ENCODE data around the gene RTL10. TPM values are rescaled to one million over a fixed set of nuclear protein-coding genes. Genes with fewer than 3 reads are reported as not detected.
"Not testable (repeated sequence)": the region's sequence is repeated elsewhere in the genome, so short reads cannot be mapped to it uniquely, and the experiment has no call there.

Gene RTL10
- polyA plus RNA-seq, 1 experiment, result 9.5 TPM

DNA sequence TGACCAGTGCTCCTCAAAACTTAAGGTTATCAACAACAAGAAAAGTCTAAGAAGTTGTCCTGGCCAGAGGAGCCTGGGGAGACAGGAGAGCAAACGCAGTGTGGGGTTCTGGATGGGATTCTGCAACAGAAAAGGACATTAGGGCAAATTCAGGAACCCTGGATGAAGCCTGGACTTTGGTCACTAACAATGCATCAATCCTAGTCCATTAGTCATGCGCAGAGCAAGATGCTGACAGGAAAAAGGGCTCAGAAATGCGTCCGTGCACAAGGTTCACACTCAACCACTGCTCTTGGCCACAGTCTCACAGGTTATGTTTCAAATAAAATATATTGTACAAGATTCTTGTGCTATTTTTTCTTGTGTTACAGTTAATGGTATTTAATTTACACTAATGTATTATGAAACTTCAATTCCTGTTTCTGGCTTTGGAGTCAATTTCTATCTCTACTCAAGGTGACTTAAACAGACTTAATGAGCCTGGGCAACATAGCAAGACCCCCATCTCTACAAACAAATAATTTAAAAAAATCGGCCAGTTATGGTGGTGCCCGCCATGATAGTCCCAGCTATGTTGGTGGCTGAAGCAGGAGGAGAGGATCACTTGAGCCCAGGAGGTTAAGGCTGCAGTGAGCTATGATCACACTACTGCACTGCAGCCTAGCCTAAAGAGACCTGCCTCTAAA is 13.6 kb downstream of the RTL10 start:
- Histone ChIP-seq H3K27ac (ENCODE audit: low read depth, low read length) (no peak overlapping the region), H3K9me3 (ENCODE audit: control insufficient read depth, insufficient read depth, low read length) (no peaks in the 10 kb centered on the region), H3K4me3 (ENCODE audit: low read depth, low read length) (no peak overlapping the region), H3K27me3 (ENCODE audit: control insufficient read depth, insufficient read depth, low read length) (no peaks in the 10 kb centered on the region)
- TF ChIP-seq, protein P1, sequence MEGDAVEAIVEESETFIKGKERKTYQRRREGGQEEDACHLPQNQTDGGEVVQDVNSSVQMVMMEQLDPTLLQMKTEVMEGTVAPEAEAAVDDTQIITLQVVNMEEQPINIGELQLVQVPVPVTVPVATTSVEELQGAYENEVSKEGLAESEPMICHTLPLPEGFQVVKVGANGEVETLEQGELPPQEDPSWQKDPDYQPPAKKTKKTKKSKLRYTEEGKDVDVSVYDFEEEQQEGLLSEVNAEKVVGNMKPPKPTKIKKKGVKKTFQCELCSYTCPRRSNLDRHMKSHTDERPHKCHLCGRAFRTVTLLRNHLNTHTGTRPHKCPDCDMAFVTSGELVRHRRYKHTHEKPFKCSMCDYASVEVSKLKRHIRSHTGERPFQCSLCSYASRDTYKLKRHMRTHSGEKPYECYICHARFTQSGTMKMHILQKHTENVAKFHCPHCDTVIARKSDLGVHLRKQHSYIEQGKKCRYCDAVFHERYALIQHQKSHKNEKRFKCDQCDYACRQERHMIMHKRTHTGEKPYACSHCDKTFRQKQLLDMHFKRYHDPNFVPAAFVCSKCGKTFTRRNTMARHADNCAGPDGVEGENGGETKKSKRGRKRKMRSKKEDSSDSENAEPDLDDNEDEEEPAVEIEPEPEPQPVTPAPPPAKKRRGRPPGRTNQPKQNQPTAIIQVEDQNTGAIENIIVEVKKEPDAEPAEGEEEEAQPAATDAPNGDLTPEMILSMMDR (IDR thresholded peaks at IDR 0.05; ENCODE audit: low read depth, low read length), result no peak
- ChIA-PET POLR2A (interaction anchor here (0.6 to 0.8 kb wide), 2 partner anchors 9 to 119 kb away, joined by 3 to 4 read pairs; no protein-coding TSS in a partner anchor), CTCF (no interaction called here)
- no peak for DNase-seq (ENCODE audit: low read depth, low spot score)

DNA sequence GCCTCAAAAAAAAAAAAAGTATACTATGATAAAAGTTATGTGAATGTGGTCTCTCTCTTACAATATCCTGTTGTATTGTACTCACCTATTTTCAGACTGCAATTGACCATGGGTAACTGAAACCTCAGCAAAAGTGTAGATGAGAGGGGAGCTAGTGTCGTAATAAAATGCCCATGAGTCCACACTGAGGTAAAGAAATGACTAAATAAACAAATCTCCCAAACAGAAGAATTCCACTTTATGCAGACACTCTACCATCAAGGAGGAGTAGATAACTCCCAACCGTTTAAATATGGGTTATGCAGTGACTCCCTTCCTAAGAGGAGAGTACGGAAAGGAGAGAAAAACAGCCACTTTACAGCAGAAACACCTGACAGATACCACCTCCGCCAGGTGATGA is 14.6 kb downstream of the RTL10 start:
- TF ChIP-seq, protein P1 (IDR thresholded peaks at IDR 0.05; ENCODE audit: low read depth, low read length), result no peak
- POLR2A ChIA-PET, result interaction anchor here (0.7 kb wide), 1 partner anchor 131 kb away, joined by 5 read pairs; no protein-coding TSS in a partner anchor

DNA sequence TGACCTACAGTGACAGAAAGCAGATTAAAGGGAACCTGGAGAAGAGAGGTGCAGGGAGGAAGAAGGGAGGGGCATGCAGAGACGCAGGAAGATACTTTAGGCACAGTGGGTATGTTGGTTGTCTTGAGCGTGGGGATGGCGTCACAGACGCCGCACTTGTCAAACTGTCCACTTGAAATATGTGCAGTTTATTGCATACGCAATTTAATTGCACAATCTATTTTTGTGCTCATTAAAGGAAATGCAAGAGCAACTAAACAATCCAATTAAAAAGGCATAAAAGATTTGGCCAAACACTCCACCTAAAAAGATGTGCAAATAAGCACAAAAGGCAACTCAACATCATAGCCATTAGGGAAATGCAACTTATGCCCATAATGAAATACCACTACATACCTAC is 16.8 kb downstream of the RTL10 start:
- CTCF ChIA-PET, result interaction anchor here (1.2 kb wide), 1 partner anchor 110 kb away, joined by 3 read pairs; no protein-coding TSS in a partner anchor
- Histone ChIP-seq H3K27me3 (ENCODE audit: control insufficient read depth, insufficient read depth, low read length) (no peaks in the 10 kb centered on the region), H3K27ac (ENCODE audit: low read depth, low read length) (no peak overlapping the region), H3K4me3 (ENCODE audit: low read depth, low read length) (no peak overlapping the region), H3K9me3 (ENCODE audit: control insufficient read depth, insufficient read depth, low read length) (no peaks in the 10 kb centered on the region)
- DNase-seq (ENCODE audit: low read depth, low spot score), result no peak
- TF ChIP-seq, protein P1 (IDR thresholded peaks at IDR 0.05; ENCODE audit: low read depth, low read length), result no peak
- POLR2A ChIA-PET, result no interaction called here

More for the DNA sequence above, 14.6 kb downstream of the RTL10 start:
- H3K27ac ChIP-seq (ENCODE audit: low read depth, low read length), result no peak overlapping the region
- DNase-seq (ENCODE audit: low read depth, low spot score), result no peak
- H3K9me3 ChIP-seq (ENCODE audit: control insufficient read depth, insufficient read depth, low read length), result no peaks in the 10 kb centered on the region
- H3K4me3 ChIP-seq (ENCODE audit: low read depth, low read length), result no peak overlapping the region
- no peaks in the 10 kb centered on the region for H3K27me3 ChIP-seq (ENCODE audit: control insufficient read depth, insufficient read depth, low read length)
- CTCF ChIA-PET, result no interaction called here

DNA sequence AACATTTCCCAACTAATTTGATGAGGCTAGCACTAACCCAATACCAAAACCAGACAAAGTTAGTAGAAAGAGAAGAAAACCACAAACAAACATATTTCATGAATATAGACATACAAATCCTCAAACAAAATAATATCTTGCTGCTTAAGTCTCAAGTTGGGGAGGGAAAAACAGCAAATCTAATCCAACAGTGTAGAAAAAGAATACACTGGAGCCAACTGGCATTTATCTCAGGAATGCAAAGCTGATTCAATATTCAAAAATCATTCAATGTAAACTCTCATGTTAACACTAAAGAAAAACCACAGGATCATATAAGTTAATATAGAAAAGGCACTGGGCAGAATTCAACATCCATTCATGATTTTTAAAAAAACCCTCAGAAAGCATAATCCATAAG is 18.2 kb downstream of the RTL10 start:
- no peak overlapping the region for H3K27ac ChIP-seq (ENCODE audit: low read depth, low read length)
- no peaks in the 10 kb centered on the region for H3K27me3 ChIP-seq (ENCODE audit: control insufficient read depth, insufficient read depth, low read length)
- POLR2A ChIA-PET, result no interaction called here
- H3K9me3 ChIP-seq (ENCODE audit: control insufficient read depth, insufficient read depth, low read length), result no peaks in the 10 kb centered on the region
- TF ChIP-seq, protein P1 (IDR thresholded peaks at IDR 0.05; ENCODE audit: low read depth, low read length), result no peak
- DNase-seq (ENCODE audit: low read depth, low spot score), result no peak
- CTCF ChIA-PET, result interaction anchor here (1.2 kb wide), 1 partner anchor 111 kb away, joined by 3 read pairs; no protein-coding TSS in a partner anchor
- H3K4me3 ChIP-seq (ENCODE audit: low read depth, low read length), result no peak overlapping the region

DNA sequence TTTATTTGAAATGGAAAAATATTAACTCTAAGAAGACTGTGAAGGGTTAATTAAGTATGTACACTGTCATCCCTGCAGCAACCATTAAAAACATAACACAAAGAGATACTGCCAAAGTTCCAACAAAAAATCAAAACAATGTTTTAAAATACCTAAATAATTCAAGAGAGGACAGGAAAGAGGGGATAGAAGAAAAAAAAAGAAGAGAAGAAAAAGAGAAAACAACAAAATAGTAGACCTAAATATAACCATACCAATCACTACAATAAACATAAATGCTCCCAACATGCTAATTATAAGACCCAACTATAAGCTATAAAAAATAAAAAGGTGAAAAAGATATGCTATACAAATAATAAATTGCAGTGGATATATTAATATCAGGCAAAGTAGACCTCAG is 20.1 kb downstream of the RTL10 start:
- Histone ChIP-seq H3K27me3 (ENCODE audit: control insufficient read depth, insufficient read depth, low read length) (no peaks in the 10 kb centered on the region), H3K4me3 (ENCODE audit: low read depth, low read length) (no peak overlapping the region), H3K9me3 (ENCODE audit: control insufficient read depth, insufficient read depth, low read length) (no peaks in the 10 kb centered on the region), H3K27ac (ENCODE audit: low read depth, low read length) (no peak overlapping the region)
- POLR2A ChIA-PET, result no interaction called here
- DNase-seq (ENCODE audit: low read depth, low spot score), result no peak
- CTCF ChIA-PET, result no interaction called here
- TF ChIP-seq, protein P1 (IDR thresholded peaks at IDR 0.05; ENCODE audit: low read depth, low read length), result no peak

DNA sequence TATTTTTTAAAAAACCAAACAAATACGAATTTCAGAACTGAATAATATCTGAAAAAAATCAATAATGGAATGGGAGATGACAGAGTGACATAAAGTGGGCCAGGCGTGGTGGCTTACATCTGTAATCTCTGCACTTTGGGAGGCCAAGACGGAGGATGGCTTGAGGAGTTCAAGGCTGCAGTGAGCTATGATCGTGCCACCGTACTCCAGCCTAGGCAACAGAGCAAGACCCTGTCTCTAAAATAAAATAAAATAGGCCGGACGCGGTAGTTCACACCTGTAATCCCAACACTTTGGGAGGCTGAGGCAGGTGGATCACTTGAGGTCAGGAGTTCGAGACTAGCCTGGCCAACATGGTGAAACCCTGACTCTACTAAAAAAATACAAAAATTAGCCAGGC is 21.3 kb downstream of the RTL10 start:
- POLR2A ChIA-PET, result interaction anchor here (1.5 kb wide), 1 partner anchor 8 kb away, joined by 3 read pairs; no protein-coding TSS in a partner anchor
- DNase-seq (ENCODE audit: low read depth, low spot score); CTCF ChIA-PET; H3K27ac ChIP-seq (ENCODE audit: low read depth, low read length); H3K4me3 ChIP-seq (ENCODE audit: low read depth, low read length); H3K27me3 ChIP-seq (ENCODE audit: control insufficient read depth, insufficient read depth, low read length); H3K9me3 ChIP-seq (ENCODE audit: control insufficient read depth, insufficient read depth, low read length): not testable (repeated sequence)
